ENCODE data around the gene NTM. TPM values are rescaled to one million over a fixed set of nuclear protein-coding genes. Genes with fewer than 3 reads are reported as not detected.

Gene NTM
- total RNA-seq, 1 donor from 2014 or later, result not detected

GRCh38 chr11:132050049-132050448 lies 679.6 kb downstream of the NTM start:
- Mint-ChIP-seq H3K4me3 (no peak overlapping the region), H3K9me3 (peaks cover under 1% of the 10 kb centered on the region), H3K27ac (no peak overlapping the region), H3K36me3 (ENCODE audit: low read depth) (no peaks in the 10 kb centered on the region), H3K4me1 (no peaks in the 10 kb centered on the region), H3K27me3 (no peaks in the 10 kb centered on the region)
- ATAC-seq (ENCODE audit: low read depth) (no peak), DNase-seq (no peak)
- ChIA-PET CTCF (no interaction called here), POLR2A (no interaction called here)
- intact Hi-C loops (cut with micrococcal nuclease), result no loop called here
- TF ChIP-seq CTCF (IDR thresholded peaks at IDR 0.05), result no peak

- Mint-ChIP-seq H3K4me3 (no peak overlapping the region), H3K9me3 (no peaks in the 10 kb centered on the region), H3K36me3 (ENCODE audit: low read depth) (no peaks in the 10 kb centered on the region), H3K27me3 (no peaks in the 10 kb centered on the region), H3K4me1 (no peaks in the 10 kb centered on the region), H3K27ac (no peak overlapping the region)
- ATAC-seq (ENCODE audit: low read depth), result no peak
- ChIA-PET POLR2A (no interaction called here), CTCF (no interaction called here)
- intact Hi-C loops (cut with micrococcal nuclease), result no loop called here
- no peak for DNase-seq
- TF ChIP-seq CTCF (IDR thresholded peaks at IDR 0.05), result no peak
These were observed 680.3 kb downstream of the NTM start for GRCh38 chr11:132050577-132051165.

- H3K4me3 Mint-ChIP-seq, result no peak overlapping the region
- intact Hi-C loops (cut with micrococcal nuclease), result no loop called here
- no peaks in the 10 kb centered on the region for H3K4me1 Mint-ChIP-seq
- CTCF ChIA-PET, result no interaction called here
- no peak for DNase-seq
- no peak for ATAC-seq (ENCODE audit: low read depth)
- no peak overlapping the region for H3K27ac Mint-ChIP-seq
- no peak for TF ChIP-seq CTCF (IDR thresholded peaks at IDR 0.05)
- H3K36me3 Mint-ChIP-seq (ENCODE audit: low read depth), result no peaks in the 10 kb centered on the region
- POLR2A ChIA-PET, result no interaction called here
- no peaks in the 10 kb centered on the region for H3K9me3 Mint-ChIP-seq
- no peaks in the 10 kb centered on the region for H3K27me3 Mint-ChIP-seq
These were observed 681.3 kb downstream of the NTM start for GRCh38 chr11:132051704-132052103.

GRCh38 chr11:132052342-132052741 lies 681.9 kb downstream of the NTM start:
- DNase-seq, result no peak
- no peak for TF ChIP-seq CTCF (IDR thresholded peaks at IDR 0.05)
- H3K4me3 Mint-ChIP-seq, result no peak overlapping the region
- ChIA-PET POLR2A (no interaction called here), CTCF (no interaction called here)
- intact Hi-C loops (cut with micrococcal nuclease), result no loop called here
- H3K27me3 Mint-ChIP-seq, result no peaks in the 10 kb centered on the region
- H3K27ac Mint-ChIP-seq, result no peak overlapping the region
- H3K9me3 Mint-ChIP-seq, result no peaks in the 10 kb centered on the region
- no peaks in the 10 kb centered on the region for H3K4me1 Mint-ChIP-seq
- no peak for ATAC-seq (ENCODE audit: low read depth)
- no peaks in the 10 kb centered on the region for H3K36me3 Mint-ChIP-seq (ENCODE audit: low read depth)

- H3K4me3 Mint-ChIP-seq, result no peak overlapping the region
These were observed 682.5 kb downstream of the NTM start for GRCh38 chr11:132052904-132053303.

More at GRCh38 chr11:132052904-132053303, 682.5 kb downstream of the NTM start:
- ChIA-PET POLR2A (no interaction called here), CTCF (no interaction called here)
- Mint-ChIP-seq H3K9me3 (no peaks in the 10 kb centered on the region), H3K27ac (no peak overlapping the region), H3K4me1 (no peaks in the 10 kb centered on the region), H3K27me3 (no peaks in the 10 kb centered on the region), H3K36me3 (ENCODE audit: low read depth) (no peaks in the 10 kb centered on the region)
- ATAC-seq (ENCODE audit: low read depth) (no peak), DNase-seq (no peak)
- TF ChIP-seq CTCF (IDR thresholded peaks at IDR 0.05), result no peak
- intact Hi-C loops (cut with micrococcal nuclease), result no loop called here
